Neural cell (in vitro differentiated cells): Measurements from ENCODE around the gene B3GALT5. TPM values are rescaled to one million over a fixed set of nuclear protein-coding genes. Genes with fewer than 3 reads are reported as not detected.

Experiments used
- H2AFZ ChIP-seq: fragments of 200-600, 300-800 bp; sonication (generic), shearing (Covaris generic); 2 replicates; pipeline ENCODE4 v1.6.0; 2014; ENCODE audit warnings: low read depth, mild to moderate bottlenecking, antibody characterized with exemption, low read length, moderate library complexity
- H3F3A ChIP-seq: fragments of 200-600 bp; shearing (Covaris generic); 2 replicates; pipeline ENCODE4 v1.6.1; 2016; ENCODE audit warnings: mild to moderate bottlenecking, moderate library complexity, mixed read lengths, antibody characterized with exemption, low read length; ENCODE audit not compliant: insufficient read depth, poor library complexity, severe bottlenecking
- H3K27ac ChIP-seq: fragments of 200-600, 300-800 bp; sonication (generic), shearing (Covaris generic); 2 replicates; pipeline ENCODE4 v1.5.1; 2014; ENCODE audit warnings: mild to moderate bottlenecking, low read length, moderate library complexity
- H3K27me3 ChIP-seq: fragments of 300-800, 200-600 bp; sonication (generic), shearing (Covaris generic); 2 replicates; pipeline ENCODE4 v1.6.0; 2014; ENCODE audit warnings: mild to moderate bottlenecking, low read depth, low read length, moderate library complexity; ENCODE audit not compliant: insufficient read depth
- H3K36me3 ChIP-seq: fragments of 300-800, 200-600 bp; sonication (generic), shearing (Covaris generic); 2 replicates; pipeline ENCODE4 v1.5.1; 2014; ENCODE audit warnings: mild to moderate bottlenecking, antibody characterized with exemption, low read length, moderate library complexity; ENCODE audit not compliant: insufficient read depth
- H3K4me2 ChIP-seq: fragments of 300-800, 200-600 bp; sonication (generic), shearing (Covaris generic); 2 replicates; pipeline ENCODE4 v1.6.0; 2014; ENCODE audit warnings: mild to moderate bottlenecking, low read length
- H3K4me3 ChIP-seq: fragments of 300-800, 200-600 bp; sonication (generic), shearing (Covaris generic); 2 replicates; pipeline ENCODE4 v1.5.1; 2014; ENCODE audit warnings: mild to moderate bottlenecking, low read length, moderate library complexity
- H3K79me2 ChIP-seq: fragments of 200-600 bp; shearing (Covaris generic); replicated peaks from 2 replicates; pipeline ENCODE4 v1.6.0; 2014; ENCODE audit warnings: mild to moderate bottlenecking, low read length, moderate library complexity; ENCODE audit not compliant: insufficient read depth
- H3K9ac ChIP-seq: fragments of 300-800, 200-600 bp; sonication (generic), shearing (Covaris generic); 2 replicates; pipeline ENCODE4 v1.6.1; 2016; ENCODE audit warnings: mild to moderate bottlenecking, low read length, mixed read lengths
- H3K9me2 ChIP-seq: fragments of 200-600 bp; shearing (Covaris generic); 2 replicates; pipeline ENCODE4 v1.6.1; 2016; ENCODE audit warnings: mild to moderate bottlenecking, low read length, mixed read lengths; ENCODE audit not compliant: insufficient read depth
- H3K9me3 ChIP-seq: fragments of 200-600, 300-800 bp; sonication (generic), shearing (Covaris generic); 2 replicates; pipeline ENCODE4 v1.6.1; 2016; ENCODE audit warnings: mild to moderate bottlenecking, mixed run types, low read length, moderate library complexity, mixed read lengths
- H4K20me1 ChIP-seq: fragments of 200-600 bp; shearing (Covaris generic); 2 replicates; pipeline ENCODE4 v1.6.1; 2016; ENCODE audit warnings: mild to moderate bottlenecking, mixed run types; ENCODE audit not compliant: insufficient read depth
- EP300 ChIP-seq: fragments of 450-650 bp; conservative IDR thresholded peaks from 2 replicates; pipeline ENCODE4 v1.6.1; 2014; ENCODE audit warnings: antibody characterized with exemption, mild to moderate bottlenecking, moderate library complexity; ENCODE audit not compliant: poor library complexity, severe bottlenecking
- EZH2 ChIP-seq: fragments of 200-600, 300-800 bp; shearing (Covaris generic), sonication (generic); IDR thresholded peaks from 2 replicates; pipeline ENCODE4 v1.6.1; 2014; ENCODE audit warnings: antibody characterized with exemption, low read length, borderline replicate concordance, mild to moderate bottlenecking; ENCODE audit not compliant: insufficient read depth, poor library complexity, severe bottlenecking
- MXI1 ChIP-seq: fragments of 450-650 bp; conservative IDR thresholded peaks from 2 replicates; pipeline ENCODE4 v1.6.1; 2014; ENCODE audit warnings: antibody characterized with exemption, mild to moderate bottlenecking; ENCODE audit not compliant: poor library complexity, severe bottlenecking
- POLR2AphosphoS5 ChIP-seq: IDR thresholded peaks from 2 replicates; pipeline ENCODE4 v1.6.1; 2012
- RAD21 ChIP-seq: fragments of 450-650 bp; conservative IDR thresholded peaks from 2 replicates; pipeline ENCODE4 v1.6.1; 2014; ENCODE audit warnings: antibody characterized with exemption, mild to moderate bottlenecking, moderate library complexity
- SMC3 ChIP-seq: fragments of 450-650 bp; conservative IDR thresholded peaks from 2 replicates; pipeline ENCODE4 v1.6.1; 2014; ENCODE audit warnings: antibody characterized with exemption, mild to moderate bottlenecking, moderate library complexity; ENCODE audit not compliant: poor library complexity
- TAF1 ChIP-seq: IDR thresholded peaks from 2 replicates; pipeline ENCODE4 v1.6.1; 2012; ENCODE audit warnings: low read depth
- polyA plus RNA-seq: library from polyadenylated mRNA; depleted of rRNA; stranded (reverse); fragments of >200 nt; gene quantifications from 2 replicates; pipeline ENCODE4 v1.2.3, GENCODE V29; 2014
- TF ChIP-seq, protein P1 (sequence below): IDR thresholded peaks from 2 replicates; pipeline ENCODE4 v1.6.1; 2012; ENCODE audit warnings: borderline replicate concordance
- TF ChIP-seq, protein P2 (sequence below): fragments of 450-650 bp; IDR thresholded peaks from 2 replicates; pipeline ENCODE4 v1.5.1; 2014; ENCODE audit warnings: antibody characterized with exemption, mild to moderate bottlenecking, moderate library complexity; ENCODE audit not compliant: poor library complexity, severe bottlenecking

B3GALT5 gene
- polyA plus RNA-seq, 1 donor from 2014 or later: 0.50 TPM

DNA sequence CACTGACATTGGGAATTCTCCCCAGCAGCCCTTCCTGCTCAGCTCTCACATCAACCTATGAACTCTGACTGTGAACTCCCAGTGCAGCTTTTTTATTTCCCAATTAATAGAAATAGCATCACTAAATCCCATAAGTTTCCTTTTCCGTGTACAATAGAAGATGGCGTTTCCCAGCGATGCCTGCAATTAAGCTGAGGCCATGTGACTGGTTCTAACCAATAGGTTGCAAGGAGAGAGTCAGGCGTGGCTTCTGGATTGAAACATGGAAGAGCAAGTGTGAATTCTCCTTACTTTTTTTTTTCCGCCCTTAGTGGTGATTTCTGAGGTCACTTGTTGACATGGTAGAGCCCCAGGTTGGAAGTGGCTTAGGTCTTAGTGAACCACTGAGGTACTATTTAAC lies 73.3 kb downstream of the B3GALT5 start:
- no peak overlapping the region for H3K9ac ChIP-seq
- no peak overlapping the region for H2AFZ ChIP-seq
- H3K79me2 ChIP-seq: no peaks in the 10 kb centered on the region
- no peaks in the 10 kb centered on the region for H3K9me2 ChIP-seq
- no peak overlapping the region for H3K27ac ChIP-seq
- H4K20me1 ChIP-seq: no peaks in the 10 kb centered on the region
- TF ChIP-seq TAF1: no peak
- TF ChIP-seq SMC3: no peak
- no peaks in the 10 kb centered on the region for H3K9me3 ChIP-seq
- H3K27me3 ChIP-seq: no peaks in the 10 kb centered on the region
- H3K4me3 ChIP-seq: no peak overlapping the region
- H3F3A ChIP-seq: no peaks in the 10 kb centered on the region
- no peak overlapping the region for H3K4me2 ChIP-seq
- H3K36me3 ChIP-seq: no peaks in the 10 kb centered on the region

GRCh38 chr21:39686646-39687468 lies 74.1 kb downstream of the B3GALT5 start:
- no peaks in the 10 kb centered on the region for H3F3A ChIP-seq
- H3K27ac ChIP-seq: no peak overlapping the region
- H3K4me3 ChIP-seq: no peak overlapping the region
- no peaks in the 10 kb centered on the region for H3K36me3 ChIP-seq
- H3K9me2 ChIP-seq: no peaks in the 10 kb centered on the region
- H4K20me1 ChIP-seq: no peaks in the 10 kb centered on the region
- no peaks in the 10 kb centered on the region for H3K9me3 ChIP-seq
- no peaks in the 10 kb centered on the region for H3K79me2 ChIP-seq
- no peak overlapping the region for H2AFZ ChIP-seq
- H3K27me3 ChIP-seq: no peaks in the 10 kb centered on the region
- H3K9ac ChIP-seq: no peak overlapping the region
- no peak overlapping the region for H3K4me2 ChIP-seq
- TF ChIP-seq RAD21 (no peak), TAF1 (no peak), POLR2AphosphoS5 (no peak), EP300 (no peak), SMC3 (no peak), MXI1 (no peak), EZH2 (no peak)
- TF ChIP-seq, protein P1, sequence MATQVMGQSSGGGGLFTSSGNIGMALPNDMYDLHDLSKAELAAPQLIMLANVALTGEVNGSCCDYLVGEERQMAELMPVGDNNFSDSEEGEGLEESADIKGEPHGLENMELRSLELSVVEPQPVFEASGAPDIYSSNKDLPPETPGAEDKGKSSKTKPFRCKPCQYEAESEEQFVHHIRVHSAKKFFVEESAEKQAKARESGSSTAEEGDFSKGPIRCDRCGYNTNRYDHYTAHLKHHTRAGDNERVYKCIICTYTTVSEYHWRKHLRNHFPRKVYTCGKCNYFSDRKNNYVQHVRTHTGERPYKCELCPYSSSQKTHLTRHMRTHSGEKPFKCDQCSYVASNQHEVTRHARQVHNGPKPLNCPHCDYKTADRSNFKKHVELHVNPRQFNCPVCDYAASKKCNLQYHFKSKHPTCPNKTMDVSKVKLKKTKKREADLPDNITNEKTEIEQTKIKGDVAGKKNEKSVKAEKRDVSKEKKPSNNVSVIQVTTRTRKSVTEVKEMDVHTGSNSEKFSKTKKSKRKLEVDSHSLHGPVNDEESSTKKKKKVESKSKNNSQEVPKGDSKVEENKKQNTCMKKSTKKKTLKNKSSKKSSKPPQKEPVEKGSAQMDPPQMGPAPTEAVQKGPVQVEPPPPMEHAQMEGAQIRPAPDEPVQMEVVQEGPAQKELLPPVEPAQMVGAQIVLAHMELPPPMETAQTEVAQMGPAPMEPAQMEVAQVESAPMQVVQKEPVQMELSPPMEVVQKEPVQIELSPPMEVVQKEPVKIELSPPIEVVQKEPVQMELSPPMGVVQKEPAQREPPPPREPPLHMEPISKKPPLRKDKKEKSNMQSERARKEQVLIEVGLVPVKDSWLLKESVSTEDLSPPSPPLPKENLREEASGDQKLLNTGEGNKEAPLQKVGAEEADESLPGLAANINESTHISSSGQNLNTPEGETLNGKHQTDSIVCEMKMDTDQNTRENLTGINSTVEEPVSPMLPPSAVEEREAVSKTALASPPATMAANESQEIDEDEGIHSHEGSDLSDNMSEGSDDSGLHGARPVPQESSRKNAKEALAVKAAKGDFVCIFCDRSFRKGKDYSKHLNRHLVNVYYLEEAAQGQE: no peak
- TF ChIP-seq, protein P2, sequence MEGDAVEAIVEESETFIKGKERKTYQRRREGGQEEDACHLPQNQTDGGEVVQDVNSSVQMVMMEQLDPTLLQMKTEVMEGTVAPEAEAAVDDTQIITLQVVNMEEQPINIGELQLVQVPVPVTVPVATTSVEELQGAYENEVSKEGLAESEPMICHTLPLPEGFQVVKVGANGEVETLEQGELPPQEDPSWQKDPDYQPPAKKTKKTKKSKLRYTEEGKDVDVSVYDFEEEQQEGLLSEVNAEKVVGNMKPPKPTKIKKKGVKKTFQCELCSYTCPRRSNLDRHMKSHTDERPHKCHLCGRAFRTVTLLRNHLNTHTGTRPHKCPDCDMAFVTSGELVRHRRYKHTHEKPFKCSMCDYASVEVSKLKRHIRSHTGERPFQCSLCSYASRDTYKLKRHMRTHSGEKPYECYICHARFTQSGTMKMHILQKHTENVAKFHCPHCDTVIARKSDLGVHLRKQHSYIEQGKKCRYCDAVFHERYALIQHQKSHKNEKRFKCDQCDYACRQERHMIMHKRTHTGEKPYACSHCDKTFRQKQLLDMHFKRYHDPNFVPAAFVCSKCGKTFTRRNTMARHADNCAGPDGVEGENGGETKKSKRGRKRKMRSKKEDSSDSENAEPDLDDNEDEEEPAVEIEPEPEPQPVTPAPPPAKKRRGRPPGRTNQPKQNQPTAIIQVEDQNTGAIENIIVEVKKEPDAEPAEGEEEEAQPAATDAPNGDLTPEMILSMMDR: no peak
